Esophagus muscularis mucosa (tissue), 3 donors: ENCODE data around the gene SH3PXD2A.

Source experiments
- EP300 ChIP-seq: sonication (generic); formaldehyde crosslinking; IDR thresholded peaks from one replicate; pipeline ENCODE4 v1.6.1; 2017; ENCODE audit warnings: antibody characterized with exemption
- POLR2A ChIP-seq: fragments of 450-650 bp; IDR thresholded peaks from one replicate; pipeline ENCODE4 v1.6.1; 2017; ENCODE audit warnings: antibody characterized with exemption, moderate library complexity, mild to moderate bottlenecking, low read depth
- POLR2AphosphoS5 ChIP-seq, 2 donors: sonication (generic); formaldehyde crosslinking; IDR thresholded peaks; one replicate each; pipeline ENCODE4 v1.6.1; 2017; ENCODE audit warnings: antibody characterized with exemption in 2 of 2

DNA sequence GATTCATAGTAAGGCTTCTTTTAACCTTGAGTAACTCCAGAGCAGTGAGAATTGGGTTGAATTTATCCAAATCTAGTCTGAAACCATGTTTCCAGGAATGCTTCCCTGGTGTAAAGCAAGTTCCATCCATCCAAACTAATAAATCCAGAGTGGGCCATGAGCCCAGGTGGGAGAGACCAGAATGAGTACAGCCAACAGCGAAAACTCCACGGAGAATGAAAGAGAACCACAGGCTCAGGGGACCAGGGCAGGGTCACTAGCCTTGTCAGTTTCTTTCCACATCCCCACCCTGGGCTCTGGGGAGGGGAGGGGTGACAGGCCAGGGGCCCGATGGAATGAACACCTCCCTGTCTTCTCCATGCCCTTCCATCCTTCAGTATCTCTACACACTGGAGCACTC, 181.8 kb downstream of the SH3PXD2A start:
- TF ChIP-seq POLR2AphosphoS5 (IDR thresholded peaks at IDR 0.05) (no peak), POLR2A (no peak), EP300 (no peak)
